ENCODE results near the gene PCYT2. TPM values are rescaled to one million over a fixed set of nuclear protein-coding genes. Genes with fewer than 3 reads are reported as not detected.
A peak's percentile ranks its signal among the peaks of the same experiment; 100 is the strongest.

Gene PCYT2
- total RNA-seq, 1 donor from 2014 or later, result 26.8 TPM

- peaks cover 22% of the 10 kb centered on the region for H3K27me3 Mint-ChIP-seq (ENCODE audit: unreplicated experiment)
- peak overlapping the region; percentile 81 for H3K27ac Mint-ChIP-seq (ENCODE audit: unreplicated experiment)
- no peaks in the 10 kb centered on the region for H3K9me3 Mint-ChIP-seq (ENCODE audit: unreplicated experiment)
- DNase-seq (ENCODE audit: low spot score), result peak; percentile 67
- peaks cover 13% of the 10 kb centered on the region for H3K4me1 Mint-ChIP-seq (ENCODE audit: unreplicated experiment)
- H3K4me3 Mint-ChIP-seq (ENCODE audit: unreplicated experiment), result peak overlapping the region; percentile 87
- TF ChIP-seq, protein P1, sequence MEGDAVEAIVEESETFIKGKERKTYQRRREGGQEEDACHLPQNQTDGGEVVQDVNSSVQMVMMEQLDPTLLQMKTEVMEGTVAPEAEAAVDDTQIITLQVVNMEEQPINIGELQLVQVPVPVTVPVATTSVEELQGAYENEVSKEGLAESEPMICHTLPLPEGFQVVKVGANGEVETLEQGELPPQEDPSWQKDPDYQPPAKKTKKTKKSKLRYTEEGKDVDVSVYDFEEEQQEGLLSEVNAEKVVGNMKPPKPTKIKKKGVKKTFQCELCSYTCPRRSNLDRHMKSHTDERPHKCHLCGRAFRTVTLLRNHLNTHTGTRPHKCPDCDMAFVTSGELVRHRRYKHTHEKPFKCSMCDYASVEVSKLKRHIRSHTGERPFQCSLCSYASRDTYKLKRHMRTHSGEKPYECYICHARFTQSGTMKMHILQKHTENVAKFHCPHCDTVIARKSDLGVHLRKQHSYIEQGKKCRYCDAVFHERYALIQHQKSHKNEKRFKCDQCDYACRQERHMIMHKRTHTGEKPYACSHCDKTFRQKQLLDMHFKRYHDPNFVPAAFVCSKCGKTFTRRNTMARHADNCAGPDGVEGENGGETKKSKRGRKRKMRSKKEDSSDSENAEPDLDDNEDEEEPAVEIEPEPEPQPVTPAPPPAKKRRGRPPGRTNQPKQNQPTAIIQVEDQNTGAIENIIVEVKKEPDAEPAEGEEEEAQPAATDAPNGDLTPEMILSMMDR (IDR thresholded peaks at IDR 0.05; ENCODE audit: unreplicated experiment), result no peak
- no peaks in the 10 kb centered on the region for H3K36me3 Mint-ChIP-seq (ENCODE audit: low read depth, unreplicated experiment)
Observed at GRCh38 chr17:81926451-81927151, 15.4 kb upstream of the PCYT2 start.

GRCh38 chr17:81925860-81926450, 14.8 kb upstream of the PCYT2 start:
- TF ChIP-seq, protein P1 (IDR thresholded peaks at IDR 0.05; ENCODE audit: unreplicated experiment), result no peak
- H3K9me3 Mint-ChIP-seq (ENCODE audit: unreplicated experiment), result no peaks in the 10 kb centered on the region
- DNase-seq (ENCODE audit: low spot score), result no peak
- H3K27me3 Mint-ChIP-seq (ENCODE audit: unreplicated experiment), result peaks cover 21% of the 10 kb centered on the region
- no peaks in the 10 kb centered on the region for H3K36me3 Mint-ChIP-seq (ENCODE audit: low read depth, unreplicated experiment)
- peak overlapping the region; percentile 81 for H3K27ac Mint-ChIP-seq (ENCODE audit: unreplicated experiment)
- peaks cover 13% of the 10 kb centered on the region for H3K4me1 Mint-ChIP-seq (ENCODE audit: unreplicated experiment)
- H3K4me3 Mint-ChIP-seq (ENCODE audit: unreplicated experiment), result peak overlapping the region; percentile 87

DNA sequence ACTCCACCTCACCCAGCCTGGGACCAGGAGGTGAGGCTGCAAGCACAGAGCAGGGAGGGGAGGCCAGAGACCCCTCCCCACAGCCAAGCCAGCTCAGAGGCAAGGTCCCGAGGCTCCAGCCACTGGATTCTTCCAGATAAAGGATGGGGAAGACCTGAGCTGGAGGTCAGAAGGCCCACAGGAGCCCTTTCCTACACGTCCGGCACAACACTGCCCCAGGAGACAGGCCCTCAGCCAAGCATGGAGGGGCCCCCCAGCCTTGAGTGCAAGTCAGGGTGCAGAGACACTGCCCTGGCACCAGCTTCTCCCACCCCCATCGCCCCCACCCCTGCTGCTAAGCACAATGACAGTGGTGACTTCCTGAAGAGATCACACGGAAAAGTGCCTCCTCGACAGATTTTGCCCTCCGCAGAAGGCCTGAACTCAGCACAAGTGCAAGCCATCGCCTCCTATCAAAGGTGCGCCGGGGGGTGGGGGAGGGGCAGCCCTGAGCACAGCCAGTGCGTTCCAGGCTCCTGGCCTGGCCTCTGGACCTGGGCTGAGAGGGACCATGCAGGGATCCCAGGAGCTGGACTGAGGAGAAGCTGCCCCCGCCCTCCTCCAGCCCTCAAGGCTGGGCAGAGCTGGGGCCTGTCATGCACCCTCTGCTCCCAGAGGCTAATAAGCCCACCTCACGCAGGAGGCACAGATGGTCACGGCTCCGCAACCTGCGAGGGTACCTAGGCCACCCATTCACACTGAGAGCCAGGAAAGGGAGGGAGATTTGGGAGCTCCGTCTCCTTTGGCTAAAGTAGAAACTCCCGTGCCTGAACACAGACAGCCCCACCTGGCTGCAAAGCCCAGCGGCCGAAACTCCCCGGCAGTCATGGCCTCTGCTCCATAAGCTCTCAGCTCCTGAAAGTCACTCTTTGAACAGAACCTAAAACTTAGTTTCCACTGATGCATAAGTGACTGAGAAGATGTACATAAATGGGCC, 13.6 kb upstream of the PCYT2 start:
- Mint-ChIP-seq H3K4me1 (ENCODE audit: unreplicated experiment) (peaks cover 13% of the 10 kb centered on the region), H3K9me3 (ENCODE audit: unreplicated experiment) (no peaks in the 10 kb centered on the region), H3K4me3 (ENCODE audit: unreplicated experiment) (peak overlapping the region; percentile 56), H3K27me3 (ENCODE audit: unreplicated experiment) (peaks cover 21% of the 10 kb centered on the region), H3K27ac (ENCODE audit: unreplicated experiment) (no peak overlapping the region), H3K36me3 (ENCODE audit: low read depth, unreplicated experiment) (no peaks in the 10 kb centered on the region)
- TF ChIP-seq, protein P1 (IDR thresholded peaks at IDR 0.05; ENCODE audit: unreplicated experiment), result no peak
- no peak for DNase-seq (ENCODE audit: low spot score)

DNA sequence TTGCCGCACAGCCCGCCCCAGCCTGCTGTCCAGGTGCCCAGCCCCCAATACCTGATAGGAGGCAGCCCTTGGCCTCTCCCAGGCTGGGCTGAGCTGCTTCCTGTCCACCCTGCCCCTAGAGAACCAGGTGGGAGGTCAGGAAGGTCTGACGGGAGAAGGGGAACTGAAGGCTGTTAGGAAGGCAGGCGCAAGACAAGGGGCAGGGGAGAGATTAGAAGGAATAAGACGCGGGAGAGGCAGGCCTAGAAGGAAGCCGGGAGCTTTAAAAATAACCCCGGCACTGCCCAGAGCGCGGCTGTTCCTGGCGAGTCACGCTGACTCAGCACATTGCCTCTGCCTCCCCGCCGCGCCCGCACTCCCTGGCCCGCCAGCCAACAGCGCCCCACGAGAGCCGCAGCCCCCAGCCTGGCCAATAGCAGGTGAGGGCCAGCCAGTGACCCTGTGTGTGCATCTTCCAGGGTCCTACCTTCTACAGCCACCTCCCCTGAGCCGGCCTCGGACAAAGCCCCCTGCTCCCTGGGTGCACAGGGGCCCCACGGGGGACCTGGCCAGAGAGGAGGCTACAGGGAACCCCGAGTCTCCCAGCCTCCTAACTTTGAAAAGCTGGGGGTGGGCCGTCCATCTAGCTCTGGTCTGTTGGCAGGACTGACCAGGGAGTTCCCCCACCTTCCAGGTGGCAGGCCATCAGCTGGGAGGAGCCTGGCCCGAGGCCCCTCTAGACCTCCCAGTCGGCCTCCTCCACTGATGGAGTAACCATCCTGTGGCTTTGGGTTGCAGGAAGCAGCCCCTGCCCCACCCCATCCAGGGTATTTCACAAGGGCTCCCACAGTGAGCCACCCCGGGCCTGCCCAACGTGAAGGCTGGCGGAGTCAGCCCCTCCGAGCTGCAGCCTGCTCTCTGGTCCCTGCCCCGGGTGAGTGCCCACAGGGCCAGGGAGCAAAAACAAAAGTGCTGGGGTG, 12.4 kb upstream of the PCYT2 start:
- Mint-ChIP-seq H3K27me3 (ENCODE audit: unreplicated experiment) (peaks cover 18% of the 10 kb centered on the region), H3K4me3 (ENCODE audit: unreplicated experiment) (peak overlapping the region; percentile 77), H3K27ac (ENCODE audit: unreplicated experiment) (peak overlapping the region; percentile 64), H3K4me1 (ENCODE audit: unreplicated experiment) (peaks cover 13% of the 10 kb centered on the region), H3K36me3 (ENCODE audit: low read depth, unreplicated experiment) (peaks cover 8% of the 10 kb centered on the region), H3K9me3 (ENCODE audit: unreplicated experiment) (no peaks in the 10 kb centered on the region)
- TF ChIP-seq, protein P1 (IDR thresholded peaks at IDR 0.05; ENCODE audit: unreplicated experiment), result no peak
- DNase-seq (ENCODE audit: low spot score), result peak; percentile 59

Data from endothelial cell (in vitro differentiated cells).